Right lobe of liver (tissue), 4 donors: ENCODE measurements around the gene TMEM204.

Experiments used
- CTCF ChIP-seq, 4 donors: fragments of 200-600 bp in 3 of 4; fragments of 450-650 bp in 1 of 4; IDR thresholded peaks; one replicate each; pipeline versions ENCODE4 v1.5.1 to v1.8.0; 2016 to 2022; ENCODE audit warnings: antibody characterized with exemption in 4 of 4, mild to moderate bottlenecking in 2 of 4
- POLR2A ChIP-seq: fragments of 450-650 bp; IDR thresholded peaks from one replicate; pipeline ENCODE4 v1.6.1; 2017; ENCODE audit warnings: antibody characterized with exemption, mild to moderate bottlenecking
- donor health status: DM: no; HTN: no; CAD: no.
- donor health status: DM: no; HTN: no; CAD: no.
- donor health status: DM: no; HTN: yes; CAD: no.

- no peak for TF ChIP-seq CTCF (IDR thresholded peaks at IDR 0.05)
- TF ChIP-seq POLR2A = no peak
Observed at GRCh38 chr16:1560866-1561265, 27.4 kb downstream of the TMEM204 start.
